LoVo (cell line): ENCODE results near the gene EXPH5.

Experiments
- DNase-seq: peaks from one replicate; pipeline ENCODE4 v3.0.0-alpha.2; 2016; ENCODE audit warnings: low spot score

Gene EXPH5

DNA sequence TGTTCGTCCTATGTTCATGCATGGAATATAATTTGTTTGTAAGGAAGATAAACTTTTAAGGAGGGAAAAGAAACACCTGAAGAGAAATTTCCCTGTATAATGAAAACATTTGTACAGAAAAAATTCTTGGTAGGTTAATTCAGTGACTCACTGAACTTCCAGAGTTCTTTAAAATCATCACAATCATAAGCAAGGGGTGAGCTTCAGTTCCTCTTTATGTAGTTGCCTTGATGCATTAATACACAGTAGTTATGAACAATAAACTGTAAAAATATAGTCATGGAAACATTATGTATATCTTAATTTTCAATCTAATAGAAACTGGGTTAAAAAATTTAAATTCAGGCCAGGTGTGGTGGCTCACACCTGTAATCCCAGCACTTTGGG is 125.1 kb downstream of the EXPH5 start:
- no peak for DNase-seq

DNA sequence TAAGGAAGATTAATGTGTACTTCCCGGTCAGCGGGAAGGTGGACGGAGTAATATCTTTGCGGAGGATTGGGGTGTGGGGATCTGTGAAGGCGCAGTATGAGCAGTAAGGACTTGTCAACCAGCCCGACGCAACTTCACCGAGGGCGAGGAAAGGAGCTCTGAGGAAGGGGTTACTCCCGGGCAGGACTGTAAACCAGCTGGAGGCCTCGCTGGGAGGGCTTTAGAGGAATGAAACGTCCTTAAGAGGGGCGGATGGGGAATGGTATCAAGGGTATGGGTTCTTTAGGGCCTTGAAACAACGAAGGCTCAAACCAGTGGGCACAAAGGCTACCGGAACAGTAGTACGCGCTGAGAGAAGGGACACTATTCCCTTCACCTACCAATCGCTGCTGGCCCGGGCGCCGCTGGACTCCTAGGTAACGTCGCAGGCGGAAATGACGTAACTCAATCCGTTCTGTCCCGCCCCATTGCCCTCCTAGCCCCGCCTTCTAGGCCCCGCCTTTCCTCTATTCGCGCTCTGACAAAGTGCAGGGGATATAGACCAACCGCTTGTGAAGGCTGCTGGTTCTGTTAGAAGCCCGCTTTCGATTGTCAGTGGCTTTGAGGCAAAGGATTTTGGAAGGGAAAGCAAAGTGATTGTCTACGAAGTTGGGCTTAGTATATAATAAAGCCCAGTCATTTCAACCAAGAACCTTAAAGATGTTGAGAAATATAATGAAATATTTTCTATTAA is 126.3 kb downstream of the EXPH5 start, which contains the start of gene C11orf65:
Gene C11orf65 (minus strand): TSS at position 439 of the 733 bp plus-strand sequence. CDS start 5,970 bp downstream, outside the sequence.
- peak; percentile 97 for DNase-seq

DNA sequence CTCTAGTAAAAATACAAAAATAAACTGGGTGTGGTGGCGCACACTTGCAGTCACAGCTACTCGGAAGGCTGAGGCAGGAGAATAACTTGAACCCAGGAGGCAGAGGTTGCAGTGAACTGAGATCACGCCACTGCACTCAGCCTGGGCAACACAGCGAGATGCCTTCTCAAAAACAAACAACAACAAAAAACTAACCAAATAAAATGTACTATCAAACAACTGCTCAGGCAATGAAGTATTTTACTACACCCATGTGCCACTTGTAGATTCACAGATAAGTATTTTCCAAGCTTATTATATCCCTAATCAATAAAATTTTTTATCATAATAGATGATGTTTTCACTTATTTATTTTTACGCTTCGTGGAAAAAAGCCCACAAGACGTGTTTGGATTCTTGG is 127.2 kb downstream of the EXPH5 start:
- DNase-seq: no peak
